Stimulated activated CD4-positive, alpha-beta T cell treated with anti-CD3 and anti-CD28 coated beads, Interleukin-4, amount 100 ng/mL, for 1 hour (primary cell): Measurements from ENCODE around the gene SULT1C3.

Experiments used
- DNase-seq: peaks from one replicate; pipeline ENCODE4 v3.0.0-alpha.2; 2020

Gene SULT1C3

DNA sequence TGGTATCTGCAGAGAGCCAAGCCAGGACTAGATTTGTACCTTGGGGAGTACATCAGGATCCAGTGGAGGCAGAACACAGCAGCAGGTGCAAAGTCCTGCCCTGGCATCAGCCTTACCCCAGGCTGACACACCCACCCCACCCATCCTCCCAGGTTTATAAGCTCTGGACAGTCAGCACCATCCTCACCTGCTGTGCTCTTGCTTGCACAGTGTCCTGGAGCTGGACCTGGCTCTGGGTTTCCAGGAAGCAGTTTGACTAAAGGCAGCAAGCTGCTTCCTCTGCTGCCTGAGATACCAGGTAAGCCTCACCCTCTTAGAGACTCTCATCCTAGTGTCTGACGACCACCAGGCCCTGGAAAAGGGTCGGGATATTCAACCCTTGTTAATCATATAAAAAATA lies at the start of gene SULT1C3:
TSS of gene SULT1C3 (plus strand) at position 183 of the 400 bp plus-strand sequence. CDS start 7,227 bp downstream, outside the sequence.
- no peak for DNase-seq

DNA sequence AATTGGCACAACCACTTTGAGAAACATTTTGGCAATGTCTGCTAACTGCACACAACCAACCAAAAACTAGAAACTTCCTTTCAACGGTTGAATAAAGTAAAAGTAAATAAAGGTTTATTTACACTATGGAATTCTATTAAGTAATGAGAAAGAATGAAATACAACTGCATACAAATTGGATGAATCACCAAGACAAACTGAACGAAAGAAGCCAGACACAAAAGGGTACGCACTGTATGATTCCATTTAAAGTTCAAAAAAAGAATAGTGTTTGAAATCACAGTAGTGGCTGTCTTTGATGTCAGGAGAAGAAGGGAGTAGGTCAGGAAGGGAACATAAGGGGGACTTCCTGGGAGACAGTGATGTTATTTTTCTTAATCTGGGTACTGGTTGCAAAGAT lies 46.5 kb upstream of the SULT1C3 start:
- no peak for DNase-seq

DNA sequence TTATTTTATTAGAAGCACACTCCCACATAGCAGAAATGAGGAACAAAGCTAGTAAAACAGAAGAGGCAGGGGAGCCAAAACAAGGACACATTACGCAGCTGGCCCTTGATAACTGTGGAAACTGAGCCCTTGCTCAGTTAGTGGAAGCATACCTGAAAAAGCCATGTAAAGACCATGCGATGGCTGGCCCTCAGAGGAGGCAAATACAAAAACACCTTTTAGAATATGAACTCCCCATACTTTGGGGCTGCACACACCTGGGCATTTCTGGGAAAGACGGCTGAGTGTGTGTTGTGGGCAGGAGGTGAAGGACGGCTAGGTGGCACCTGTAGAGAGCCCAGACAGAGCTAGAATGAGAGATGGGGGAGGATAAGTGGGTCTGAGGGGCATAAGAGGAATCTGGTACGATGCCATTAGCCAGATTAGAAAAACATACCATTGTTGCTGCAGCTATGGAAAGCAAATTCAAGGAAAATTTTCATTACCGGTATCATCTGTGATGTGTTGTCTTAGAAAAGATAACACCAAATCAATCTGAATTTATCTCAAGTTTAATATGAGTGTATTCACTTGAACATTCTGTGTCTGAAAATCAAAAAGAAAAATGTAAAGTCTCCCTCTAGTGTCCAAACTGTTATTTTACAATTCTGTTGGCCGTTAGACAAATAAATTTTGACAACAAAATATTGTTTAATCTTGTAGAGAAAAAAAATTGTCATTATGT lies 45.2 kb upstream of the SULT1C3 start:
- no peak for DNase-seq

DNA sequence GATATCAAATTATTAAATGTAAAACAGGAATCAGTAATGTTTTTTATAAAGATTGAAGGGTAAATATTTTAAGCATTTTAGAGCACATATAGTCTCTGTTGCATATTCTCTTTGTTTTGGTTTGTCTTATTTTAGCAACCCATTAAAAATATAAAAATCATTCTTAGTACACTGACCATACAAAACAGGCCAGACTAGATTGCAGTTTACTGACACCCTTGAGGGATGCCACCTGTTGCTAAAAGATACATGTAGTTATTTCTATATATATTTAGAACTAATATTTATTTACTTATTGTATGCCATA lies 44.7 kb upstream of the SULT1C3 start:
- DNase-seq = no peak

DNA sequence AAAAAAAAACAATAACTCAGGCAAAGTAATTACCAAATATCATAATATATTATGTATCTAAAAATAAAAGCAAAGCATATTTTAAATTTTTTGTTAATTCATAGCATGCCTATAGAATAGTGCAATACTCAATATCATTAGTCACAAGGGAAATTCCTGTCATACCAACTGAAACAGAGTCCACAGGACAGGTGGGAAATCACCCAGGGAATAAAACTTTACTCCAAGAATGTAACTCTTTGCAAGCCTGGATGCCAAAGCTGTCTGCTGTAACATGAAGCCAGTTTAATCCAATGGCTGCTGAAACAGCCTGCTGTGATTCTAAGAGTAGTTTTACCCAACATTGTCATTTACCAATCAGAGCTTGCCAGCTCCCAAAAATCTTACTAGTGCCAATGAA lies 40.0 kb upstream of the SULT1C3 start:
- no peak for DNase-seq

DNA sequence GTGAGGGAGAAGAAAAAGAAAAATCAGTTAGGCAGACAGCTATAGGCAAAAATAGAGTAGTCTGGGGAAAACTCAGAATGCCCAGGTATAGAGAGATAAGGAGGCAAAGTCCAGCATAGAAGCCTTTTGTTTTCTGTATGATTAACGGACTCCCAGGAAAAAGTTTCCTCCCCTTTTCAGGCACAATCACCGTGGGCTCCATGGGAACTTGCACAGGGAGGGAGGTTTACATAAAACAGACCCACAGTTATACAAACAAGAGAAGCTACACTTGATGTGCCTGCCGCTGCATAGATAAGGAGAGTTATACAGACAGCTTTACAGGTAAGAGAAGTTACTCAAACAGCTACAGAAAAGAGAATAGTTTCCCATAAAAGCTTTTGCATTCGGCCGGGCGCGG lies 39.2 kb upstream of the SULT1C3 start:
- DNase-seq = no peak

DNA sequence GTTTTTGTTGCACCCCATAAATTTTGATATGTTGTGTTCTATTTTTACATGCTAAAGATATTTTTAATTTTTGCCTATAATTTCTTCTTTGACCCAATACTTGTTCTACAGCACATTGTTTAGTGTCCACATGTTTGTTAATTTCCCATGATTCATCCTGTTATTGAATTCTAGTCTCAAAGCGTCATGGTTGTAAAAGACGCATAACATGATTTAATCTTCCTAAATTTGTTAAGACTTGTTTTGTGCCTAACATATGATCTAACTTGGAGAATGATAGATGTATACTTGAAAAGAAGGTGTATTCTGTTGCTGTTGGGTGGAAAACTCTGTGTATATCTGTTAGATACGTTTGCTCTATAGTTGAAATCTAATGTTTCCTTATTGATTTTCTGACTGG lies 27.1 kb upstream of the SULT1C3 start:
- DNase-seq = no peak

DNA sequence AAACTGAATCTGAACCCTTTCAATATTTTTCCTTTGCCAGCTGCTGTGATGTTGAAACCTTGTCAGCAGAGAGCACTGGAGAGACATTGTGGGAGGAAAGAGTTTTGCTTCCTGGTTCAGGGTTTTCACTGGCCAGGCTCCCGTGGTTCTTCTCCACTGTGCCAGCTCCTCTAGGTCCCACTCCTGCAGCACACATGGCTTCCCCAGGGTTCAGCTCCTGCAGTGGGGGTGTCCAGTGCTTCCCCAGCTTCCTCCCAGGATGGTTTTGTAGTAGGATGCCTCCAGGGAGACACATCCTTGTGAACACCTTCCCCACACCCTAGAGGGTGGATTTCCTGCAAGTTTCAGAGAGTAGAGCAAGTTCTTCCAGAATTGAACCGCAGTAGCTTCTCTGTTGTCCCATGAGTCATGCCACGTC lies 24.0 kb upstream of the SULT1C3 start:
- no peak for DNase-seq

DNA sequence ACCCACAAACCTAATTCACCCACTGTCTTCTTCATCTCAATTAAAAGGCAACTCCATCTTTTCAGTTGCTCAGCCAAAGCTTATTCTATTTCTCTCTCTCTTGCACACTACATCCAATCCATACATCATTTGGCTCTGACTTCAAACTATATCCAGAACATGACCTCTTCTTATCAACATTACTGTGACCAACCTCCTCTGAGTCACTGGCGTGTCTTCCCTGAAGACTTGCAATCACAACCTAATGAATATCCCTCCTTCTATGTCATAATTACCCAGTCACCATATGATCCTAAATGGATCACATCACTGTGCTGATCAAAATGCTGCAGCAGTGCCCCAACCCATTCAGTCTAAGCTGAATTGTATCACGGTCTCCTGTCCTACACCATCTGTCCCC lies 22.6 kb upstream of the SULT1C3 start:
- no peak for DNase-seq

DNA sequence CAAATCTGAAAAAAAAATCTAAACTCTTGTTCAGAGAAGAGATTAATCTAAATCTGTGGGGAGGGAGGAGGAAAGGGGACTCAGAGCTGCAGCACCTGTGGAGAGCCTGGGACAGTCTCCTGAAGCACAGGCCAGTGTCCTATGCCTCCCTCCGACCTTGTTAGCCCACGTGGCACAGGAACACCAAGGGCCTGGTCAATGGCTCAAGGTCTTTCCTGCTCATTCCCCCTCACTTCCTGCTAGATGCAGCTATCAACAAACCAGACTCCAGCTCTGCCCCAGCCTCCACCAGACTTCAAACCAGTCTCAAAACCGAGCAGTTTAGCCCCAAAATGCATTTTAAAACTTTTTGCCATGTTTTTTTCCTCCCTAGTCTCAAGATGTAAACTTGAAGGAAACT lies 20.1 kb upstream of the SULT1C3 start:
- DNase-seq = no peak

DNA sequence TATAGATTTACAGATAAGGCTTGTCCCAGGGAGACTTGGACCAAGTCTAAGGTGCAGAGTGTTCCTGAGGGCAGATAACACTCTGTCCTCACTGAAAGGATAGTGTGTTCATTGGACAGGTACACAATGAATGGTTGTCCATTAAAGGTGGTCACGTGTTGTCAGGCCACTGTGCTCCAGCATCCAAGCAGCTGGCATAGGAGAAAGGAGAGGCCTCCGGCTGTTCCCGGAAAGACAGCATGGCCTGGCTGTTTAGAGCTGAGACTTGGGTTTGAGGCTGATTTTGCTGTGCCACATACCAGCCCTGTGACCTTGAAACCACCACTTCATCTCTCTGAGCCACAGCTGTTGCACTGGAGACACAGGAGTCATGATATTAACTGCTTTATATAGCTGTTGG lies 19.6 kb upstream of the SULT1C3 start:
- DNase-seq = no peak

DNA sequence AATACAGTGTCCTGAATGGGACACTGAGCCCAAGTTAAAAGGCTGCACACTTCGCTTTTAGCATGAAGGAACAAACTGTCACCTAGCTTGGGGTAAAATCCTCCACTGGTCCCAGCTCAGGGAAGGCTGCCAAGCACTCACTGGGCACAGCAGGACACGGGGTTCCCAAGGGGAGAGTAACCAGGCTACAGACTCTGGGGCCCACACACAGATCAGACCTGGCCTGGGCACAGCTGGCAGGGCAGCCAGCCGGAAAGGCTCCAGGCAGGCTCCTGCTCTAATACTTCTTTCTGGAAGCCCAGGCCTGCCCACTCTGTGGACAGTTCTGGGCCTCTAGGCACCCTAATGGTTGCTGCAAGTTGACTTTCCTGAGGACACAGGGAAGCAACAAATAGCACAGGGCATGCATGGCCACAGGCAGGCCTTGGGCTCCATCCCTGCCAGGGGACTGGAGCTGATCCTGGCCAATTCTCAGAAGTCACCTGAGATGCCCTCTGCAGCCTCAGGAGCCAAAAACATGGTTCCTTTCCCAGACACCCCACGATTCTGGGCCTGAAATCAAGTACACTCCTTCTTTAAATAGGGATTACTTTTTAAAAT lies 18.7 kb upstream of the SULT1C3 start:
- DNase-seq = no peak

DNA sequence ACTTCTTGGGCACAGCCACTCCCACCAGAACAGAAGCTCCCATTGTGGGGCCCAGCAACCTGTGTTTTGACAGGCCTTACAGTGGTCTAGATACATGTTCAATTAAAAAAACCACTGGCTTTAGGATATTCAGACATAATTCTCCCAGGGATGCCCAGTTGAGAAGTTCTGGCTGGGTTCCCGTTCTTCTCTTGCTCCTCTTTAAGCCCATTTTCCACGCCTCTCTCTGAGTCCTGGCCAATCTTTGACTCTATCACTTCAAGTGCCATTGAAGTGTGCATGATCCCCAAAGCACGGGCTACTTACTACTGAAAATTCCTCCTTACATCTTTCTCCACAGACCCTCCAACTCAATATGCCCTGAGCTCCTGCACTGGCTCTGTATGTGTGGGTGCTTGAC lies 17.5 kb upstream of the SULT1C3 start:
- DNase-seq = no peak

DNA sequence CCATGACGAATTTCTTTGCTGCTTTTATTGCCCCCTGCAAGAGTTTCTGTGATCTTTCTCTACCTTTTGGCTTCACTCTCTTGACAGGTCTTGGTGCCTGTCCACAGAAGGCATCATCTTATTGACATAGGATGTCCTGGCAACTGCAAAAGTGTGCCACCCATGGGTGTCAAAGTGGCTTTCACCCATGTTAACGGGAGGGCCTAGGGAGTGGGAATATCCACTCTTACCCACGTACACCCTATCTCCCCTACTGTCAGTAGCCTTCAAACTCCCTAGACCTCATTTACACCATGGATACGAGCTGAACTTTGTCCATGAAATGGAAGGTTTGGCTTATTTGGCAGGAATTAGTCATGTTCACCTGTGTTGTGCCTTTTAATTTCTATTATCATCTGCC lies 16.2 kb upstream of the SULT1C3 start:
- DNase-seq = no peak

DNA sequence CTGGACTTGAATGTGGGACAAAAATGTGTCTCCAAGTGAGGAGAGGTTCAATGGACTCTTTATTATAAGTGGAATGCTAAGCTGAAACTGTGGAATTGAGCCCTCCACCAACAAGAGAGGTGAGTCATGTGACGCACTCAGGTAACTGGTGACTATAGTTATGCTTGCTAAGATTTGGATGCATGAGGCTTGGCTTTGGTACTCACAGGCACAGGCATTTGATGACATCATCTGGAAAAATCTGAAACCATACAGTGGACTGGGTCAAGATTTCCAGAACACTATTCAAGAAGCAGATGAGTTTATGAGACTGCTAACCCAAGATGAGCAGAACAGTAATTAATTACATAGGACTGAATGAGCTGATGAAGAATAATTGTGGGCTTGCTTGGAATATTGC lies 15.7 kb upstream of the SULT1C3 start:
- no peak for DNase-seq

DNA sequence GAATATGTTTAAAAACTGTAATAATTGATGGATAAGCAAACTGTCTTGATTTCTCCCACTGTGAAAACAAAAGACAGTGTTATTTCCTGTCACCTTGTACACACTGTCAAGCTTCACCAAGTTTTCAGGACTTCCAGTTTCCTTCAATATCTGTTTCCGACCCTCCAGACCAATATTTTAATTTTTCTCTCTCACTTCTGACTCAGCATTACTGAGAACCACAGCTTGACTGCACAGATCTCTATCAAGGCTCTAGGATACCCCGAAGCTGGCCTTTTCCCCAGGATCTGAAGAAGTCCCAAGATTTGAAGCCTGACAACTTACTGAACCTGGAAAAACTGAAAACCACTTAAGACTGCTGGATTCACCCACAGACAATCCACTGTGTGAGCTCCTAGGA lies 13.2 kb upstream of the SULT1C3 start:
- DNase-seq = no peak

DNA sequence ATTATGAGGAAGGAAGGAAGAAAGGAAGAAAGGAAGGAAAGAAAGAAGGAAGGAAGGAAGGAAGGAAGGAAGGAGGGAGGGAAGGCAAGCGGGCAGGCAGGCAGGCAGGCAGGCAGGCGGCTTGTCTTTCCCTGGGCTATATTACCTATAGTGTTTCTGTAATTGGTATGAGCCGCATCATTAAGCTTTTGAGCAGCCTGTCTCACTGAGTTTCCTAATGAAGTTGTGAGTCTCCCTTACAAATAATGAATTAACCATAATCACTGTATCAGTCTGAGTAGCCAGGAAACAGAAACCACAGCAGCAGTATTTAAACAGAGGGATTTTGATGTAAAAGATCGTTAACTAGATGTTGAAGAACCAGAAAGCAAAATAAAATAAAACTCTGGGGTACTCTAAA lies 11.8 kb upstream of the SULT1C3 start:
- DNase-seq = no peak

DNA sequence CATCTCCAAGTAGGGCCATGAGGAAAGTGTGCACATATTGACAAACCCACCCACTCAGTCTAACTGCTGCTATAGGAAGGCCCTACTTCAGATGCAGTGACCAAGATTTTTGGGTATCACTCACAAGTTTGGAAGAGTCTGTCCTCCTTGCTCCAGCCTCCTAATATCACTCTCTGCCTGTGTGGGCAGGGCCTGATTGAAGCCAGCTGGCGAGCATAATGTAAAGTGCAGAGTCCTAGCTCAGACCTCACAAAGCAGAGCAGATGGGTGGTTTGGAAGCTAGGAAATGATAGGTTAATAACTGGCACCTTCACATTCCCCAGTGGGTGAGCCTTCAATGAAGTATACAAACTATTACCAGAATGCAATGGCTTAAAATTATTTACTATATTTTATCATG lies 11.2 kb upstream of the SULT1C3 start:
- DNase-seq = no peak

DNA sequence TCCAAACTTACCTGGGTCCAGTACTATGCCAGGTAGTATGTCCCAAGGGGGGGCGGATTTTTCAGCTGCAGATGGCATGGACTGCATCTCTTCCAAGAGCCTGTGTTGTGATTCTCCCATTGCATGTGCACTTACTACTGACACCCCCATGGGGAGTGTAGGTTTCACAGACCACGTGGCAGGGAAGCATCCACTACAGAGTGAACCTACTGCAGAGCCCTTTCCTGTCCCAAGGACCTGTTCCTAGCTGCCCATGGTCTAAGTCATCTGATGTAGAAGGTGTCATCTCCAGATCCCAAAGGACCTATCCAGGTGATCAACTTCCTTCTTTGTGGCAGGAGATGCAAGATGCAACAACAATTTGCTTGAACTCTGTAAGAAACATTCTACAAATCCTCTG lies 9.9 kb upstream of the SULT1C3 start:
- DNase-seq = no peak

DNA sequence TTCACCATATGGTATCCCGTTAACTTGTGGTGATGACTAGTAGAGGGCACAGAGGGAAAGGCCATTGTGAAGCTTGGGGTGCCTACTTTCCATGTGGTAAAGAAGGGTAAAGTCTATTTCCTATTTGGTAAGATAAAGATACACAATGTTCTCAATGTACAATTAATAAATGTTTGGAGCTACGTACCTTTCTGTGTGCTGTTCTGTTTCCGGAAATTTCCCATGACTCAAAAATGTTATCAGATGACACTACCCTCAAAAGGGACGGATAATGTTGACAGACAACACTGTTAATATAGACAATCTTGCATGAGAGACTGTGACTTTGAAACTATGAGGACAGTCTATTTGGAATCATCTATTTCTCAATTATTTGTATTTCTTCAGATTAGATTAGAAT lies 4.2 kb upstream of the SULT1C3 start:
- no peak for DNase-seq

DNA sequence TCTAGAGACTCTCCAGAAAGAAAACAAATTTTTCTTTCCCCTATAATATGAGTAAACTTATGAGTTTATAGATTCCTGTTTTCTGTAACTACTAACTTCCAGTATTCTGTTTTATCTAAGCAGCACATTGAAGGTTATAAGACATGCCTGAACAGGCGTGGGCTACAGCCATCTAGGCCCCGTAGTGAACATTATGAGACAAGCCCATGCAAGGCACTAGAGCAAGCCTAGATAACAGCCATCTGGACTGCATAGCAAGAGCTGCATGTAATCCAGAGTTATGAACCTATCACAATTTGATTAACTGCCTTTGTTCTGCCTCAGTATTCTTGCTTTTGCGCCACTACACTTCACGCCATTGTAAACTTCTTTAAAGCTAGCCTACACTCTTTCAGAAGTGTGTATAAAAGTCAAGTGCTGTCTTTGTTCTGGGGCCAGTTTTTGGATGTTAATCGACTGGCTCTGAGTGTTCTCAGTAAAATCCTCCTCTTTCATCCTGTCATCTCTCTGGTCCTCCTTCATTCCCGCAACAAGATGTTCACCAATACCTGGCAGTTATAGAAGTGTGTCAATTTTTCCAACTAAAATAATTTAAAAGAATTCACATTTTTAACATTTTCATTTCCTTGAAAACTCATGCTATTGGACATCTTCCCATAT lies 3.0 kb upstream of the SULT1C3 start:
- no peak for DNase-seq

DNA sequence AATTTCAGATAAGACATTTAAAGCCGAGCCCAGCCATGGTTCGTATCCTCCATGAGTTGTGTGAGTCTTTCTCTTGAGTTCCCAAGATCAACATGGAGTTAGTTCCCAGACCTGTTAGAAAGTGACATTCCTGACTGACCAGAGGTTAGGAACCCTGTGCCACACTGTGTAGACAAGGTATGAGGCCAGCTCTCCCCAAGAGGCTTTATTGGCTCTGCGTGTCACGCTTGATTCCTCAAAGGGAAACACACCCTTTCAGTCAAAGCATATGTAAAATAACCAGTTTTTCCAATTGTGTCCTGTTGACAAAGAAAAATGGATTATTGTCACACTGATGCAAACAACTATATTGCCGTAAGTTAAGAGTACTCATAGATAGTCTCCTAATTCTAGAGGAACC lies 1.2 kb downstream of the SULT1C3 start:
- no peak for DNase-seq

DNA sequence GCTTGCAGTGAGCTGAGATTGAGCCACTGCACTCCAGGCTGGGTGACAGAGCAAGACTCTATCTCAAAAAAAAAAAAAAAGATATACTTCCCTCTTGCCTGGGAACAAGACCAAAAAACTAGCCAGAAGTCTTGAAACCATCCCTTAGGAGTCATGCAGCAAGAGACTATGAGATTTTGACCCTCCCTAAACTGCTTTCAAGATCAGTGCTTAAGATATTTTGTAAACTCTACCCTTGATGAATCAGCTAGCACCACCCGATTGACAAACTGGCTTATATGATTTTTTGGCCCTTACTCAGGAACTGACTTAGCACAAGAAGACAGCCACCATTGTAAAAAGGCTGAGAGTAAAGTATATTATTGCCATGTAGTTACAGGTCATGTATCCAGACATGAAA lies 3.8 kb downstream of the SULT1C3 start:
- no peak for DNase-seq

DNA sequence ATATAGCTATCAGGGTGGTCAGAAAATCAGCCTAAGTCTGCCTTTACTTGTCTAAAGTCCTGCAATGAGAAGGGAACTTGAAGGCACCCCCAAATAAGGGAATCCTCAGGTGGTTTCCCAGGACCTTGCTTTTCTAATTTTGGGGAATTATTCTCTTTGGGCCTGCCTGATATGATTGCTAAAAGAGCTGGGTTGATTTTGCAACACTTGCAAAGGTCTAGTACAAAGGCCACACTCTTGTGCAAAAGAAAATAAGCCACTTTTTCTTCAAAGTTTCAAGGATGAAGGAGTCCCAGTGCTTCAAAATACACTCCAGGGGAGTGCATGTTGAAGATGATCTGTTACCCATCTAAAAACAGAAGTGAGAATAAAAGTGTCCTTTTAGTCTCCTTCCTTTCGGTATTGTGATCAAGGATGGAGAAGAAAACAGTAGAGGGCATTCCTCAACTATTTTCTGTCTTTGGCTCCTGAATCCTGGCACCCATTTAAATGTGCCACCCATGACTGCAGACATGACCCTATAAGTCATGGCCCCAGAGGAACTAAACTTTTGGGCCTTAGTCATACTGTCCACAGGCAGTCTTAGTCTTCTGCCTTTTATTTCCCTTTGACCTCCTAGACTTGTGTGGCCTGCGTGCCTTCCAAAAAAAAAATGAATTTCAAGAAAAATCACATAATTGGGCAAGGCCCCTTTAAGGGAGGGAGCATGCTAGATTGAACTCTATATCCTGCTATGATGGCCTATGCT lies 5.1 kb downstream of the SULT1C3 start:
- DNase-seq = no peak
